SK-N-MC (cell line): ENCODE data around the gene KBTBD4.

Source experiments
- EZH2 ChIP-seq: fragments of 200-600 bp; sonication (generic); IDR thresholded peaks from one replicate; pipeline ENCODE4 v1.6.1; 2017; ENCODE audit warnings: antibody characterized with exemption
- FOXP2 ChIP-seq: optimal IDR thresholded peaks from 2 replicates; pipeline ENCODE3; 2011; ENCODE audit warnings: mild to moderate bottlenecking, moderate library complexity; ENCODE audit not compliant: insufficient read depth; ENCODE audit errors: extremely low read length, control extremely low read depth
- POLR2AphosphoS5 ChIP-seq: IDR thresholded peaks from 2 replicates; pipeline ENCODE4 v1.6.1; 2012; ENCODE audit warnings: mild to moderate bottlenecking, low read depth, low read length, borderline replicate concordance

GRCh38 chr11:47626234-47626633, 47.5 kb upstream of the KBTBD4 start:
- no peak for TF ChIP-seq EZH2
- no peak for TF ChIP-seq POLR2AphosphoS5
- TF ChIP-seq FOXP2: no peak
